GM12878 (cell line): ENCODE measurements around the gene PTPRN2.

ENCODE experiments used
- MEF2A ChIP-seq: IDR thresholded peaks from 2 replicates; pipeline ENCODE4 v1.6.1; 2011; ENCODE audit warnings: low read depth, mild to moderate bottlenecking, low read length, moderate library complexity; ENCODE audit not compliant: insufficient read depth
- ZNF274 ChIP-seq: IDR thresholded peaks from one replicate; pipeline ENCODE4 v1.8.0; 2011; ENCODE audit not compliant: insufficient read length, insufficient read depth

- TF ChIP-seq MEF2A (no peak), ZNF274 (no peak)
Measured at GRCh38 chr7:157907091-157907490, 680.5 kb downstream of the PTPRN2 start.
